ENCODE measurements around the gene CBLN2. TPM values are rescaled to one million over a fixed set of nuclear protein-coding genes. Genes with fewer than 3 reads are reported as not detected.

The CBLN2 gene
- polyA plus RNA-seq, 6 donors from 2014 or later = not detected

- Mint-ChIP-seq H3K36me3 (no peaks in the 10 kb centered on the region), H3K4me3 (no peak overlapping the region), H3K4me1 (no peaks in the 10 kb centered on the region), H3K9me3 (peaks cover 0 to 5% (median 0%) of the 10 kb centered on the region in 7 donors), H3K27me3 (peaks cover 0 to 3% (median 0%) of the 10 kb centered on the region in 3 donors), H3K27ac (no peak overlapping the region)
- DNase-seq = no peak
- ATAC-seq (ENCODE audit: low read depth in 2 of 2) = no peak
Measured at GRCh38 chr18:72530622-72531021, 13.5 kb downstream of the CBLN2 start.

GRCh38 chr18:72504866-72505265 is 39.3 kb downstream of the CBLN2 start:
- Mint-ChIP-seq H3K4me1 (no peaks in the 10 kb centered on the region), H3K27ac (no peak overlapping the region), H3K27me3 (no peaks in the 10 kb centered on the region), H3K4me3 (no peak overlapping the region), H3K36me3 (no peaks in the 10 kb centered on the region), H3K9me3 (peaks cover 0 to 5% (median 0%) of the 10 kb centered on the region in 7 donors)
- no peak for DNase-seq
- no peak for ATAC-seq (ENCODE audit: low read depth in 2 of 2)

GRCh38 chr18:72502671-72503431 is 41.3 kb downstream of the CBLN2 start:
- no peak overlapping the region for H3K4me3 Mint-ChIP-seq
- H3K27ac Mint-ChIP-seq = no peak overlapping the region
- H3K4me1 Mint-ChIP-seq = no peaks in the 10 kb centered on the region
- no peaks in the 10 kb centered on the region for H3K36me3 Mint-ChIP-seq
- no peaks in the 10 kb centered on the region for H3K27me3 Mint-ChIP-seq
- no peak for DNase-seq
- H3K9me3 Mint-ChIP-seq = peaks cover 0 to 5% (median 0%) of the 10 kb centered on the region in 7 donors
- ATAC-seq (ENCODE audit: low read depth in 2 of 2) = no peak

GRCh38 chr18:72492497-72492896 is 51.6 kb downstream of the CBLN2 start:
- Mint-ChIP-seq H3K4me3 (no peak overlapping the region), H3K36me3 (no peaks in the 10 kb centered on the region)

More at GRCh38 chr18:72492497-72492896, 51.6 kb downstream of the CBLN2 start:
- no peaks in the 10 kb centered on the region for H3K4me1 Mint-ChIP-seq
- no peaks in the 10 kb centered on the region for H3K9me3 Mint-ChIP-seq
- no peak for ATAC-seq (ENCODE audit: low read depth in 2 of 2)
- H3K27ac Mint-ChIP-seq = no peak overlapping the region
- no peaks in the 10 kb centered on the region for H3K27me3 Mint-ChIP-seq
- no peak for DNase-seq
